GM18502 (cell line): ENCODE results near the gene BARD1.
"Not testable (repeated sequence)": the region's sequence is repeated elsewhere in the genome, so short reads cannot be mapped to it uniquely, and the experiment has no call there.

Experiments
- ATAC-seq: cut with Tn5 transposase; IDR thresholded peaks from one replicate; pipeline ENCODE4 v1.9.1; 2021; ENCODE audit warnings: mild to moderate bottlenecking; ENCODE audit not compliant: unreplicated experiment, poor library complexity

Gene BARD1

DNA sequence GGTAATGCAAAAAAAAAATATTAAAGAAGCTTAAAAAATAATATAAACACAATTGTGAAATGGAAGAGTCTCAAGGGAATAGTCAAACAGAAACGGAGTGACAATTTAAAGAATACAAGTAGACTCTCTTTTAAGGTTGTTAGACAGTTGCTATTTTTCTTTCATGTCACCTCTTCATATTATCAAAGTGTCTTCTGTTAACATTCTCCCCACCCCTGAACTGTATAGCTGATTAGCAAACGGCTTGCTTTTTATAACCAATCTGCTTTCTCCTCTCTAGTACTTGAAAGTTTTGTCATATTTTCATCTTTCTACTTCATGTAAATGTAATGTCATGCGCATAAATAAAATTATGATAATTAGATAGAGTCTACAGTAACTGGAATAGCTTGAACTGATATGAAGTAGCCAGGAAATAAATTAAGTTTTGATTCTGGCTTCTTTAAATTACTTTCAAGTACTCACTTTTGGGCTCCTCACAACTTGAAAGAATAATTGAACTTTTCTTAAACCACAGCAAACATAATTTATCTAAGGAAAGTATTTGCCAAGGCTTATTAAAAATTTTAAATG, 37.0 kb downstream of the BARD1 start:
- ATAC-seq, result no peak

DNA sequence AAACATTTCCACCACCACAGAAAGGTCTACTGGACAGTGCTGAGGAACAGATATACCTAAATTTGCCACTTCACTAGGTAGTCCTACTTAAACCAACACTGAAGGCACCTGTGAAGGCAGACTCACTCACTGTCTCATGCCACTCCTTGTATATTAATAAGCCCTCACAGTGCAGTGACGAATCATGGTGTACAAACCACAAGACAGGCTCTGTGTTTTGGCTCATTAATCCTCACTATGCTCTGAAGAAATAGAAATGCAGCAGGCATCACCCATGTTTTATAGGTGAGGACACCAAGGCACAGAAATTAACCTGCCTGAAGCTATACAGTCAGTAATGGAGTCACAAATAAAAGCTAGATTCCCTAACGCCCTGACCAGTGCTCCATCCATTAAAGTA, 44.3 kb downstream of the BARD1 start:
- no peak for ATAC-seq

DNA sequence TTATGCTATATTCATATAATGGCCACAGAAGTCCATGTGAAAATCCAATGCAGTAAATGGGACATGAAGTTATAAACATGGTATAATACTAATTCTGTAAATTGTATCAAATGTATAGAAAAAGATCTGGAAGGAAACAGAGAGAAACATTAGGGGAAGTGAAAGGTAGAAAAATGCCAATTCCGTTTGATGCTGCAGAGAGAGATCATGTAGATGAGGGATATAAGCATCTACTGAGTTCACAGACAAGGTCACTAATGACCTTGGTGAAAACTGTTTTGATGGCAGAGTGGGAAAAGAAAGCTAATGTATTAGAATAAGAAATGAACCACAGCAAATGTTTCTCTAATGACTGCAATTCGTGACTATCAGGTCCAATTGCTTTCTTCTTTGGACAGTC, 56.0 kb downstream of the BARD1 start:
- no peak for ATAC-seq

- peak; percentile 38 for ATAC-seq
These were observed 59.0 kb downstream of the BARD1 start for GRCh38 chr2:214750529-214750928.

DNA sequence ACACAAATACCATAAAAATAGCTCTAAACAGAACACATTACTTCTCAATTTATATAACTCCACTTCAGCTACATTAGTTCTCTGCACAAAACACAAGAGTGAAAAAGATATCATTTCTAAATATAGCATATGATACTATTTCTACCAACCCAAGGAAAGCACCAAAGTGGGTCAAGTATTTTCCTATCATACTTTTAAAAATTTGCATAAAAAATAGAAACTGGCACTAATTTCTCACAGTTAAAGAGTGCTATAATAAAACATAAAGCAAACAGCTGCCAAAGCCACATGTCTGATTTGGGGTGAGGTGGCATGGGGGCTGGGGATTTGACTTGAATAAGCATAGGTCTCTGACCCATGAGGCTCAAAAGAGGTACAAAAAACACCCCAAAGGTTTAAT, 61.5 kb downstream of the BARD1 start:
- peak; percentile 61 for ATAC-seq

- no peak for ATAC-seq
These were observed 67.4 kb downstream of the BARD1 start for GRCh38 chr2:214742119-214742518.

DNA sequence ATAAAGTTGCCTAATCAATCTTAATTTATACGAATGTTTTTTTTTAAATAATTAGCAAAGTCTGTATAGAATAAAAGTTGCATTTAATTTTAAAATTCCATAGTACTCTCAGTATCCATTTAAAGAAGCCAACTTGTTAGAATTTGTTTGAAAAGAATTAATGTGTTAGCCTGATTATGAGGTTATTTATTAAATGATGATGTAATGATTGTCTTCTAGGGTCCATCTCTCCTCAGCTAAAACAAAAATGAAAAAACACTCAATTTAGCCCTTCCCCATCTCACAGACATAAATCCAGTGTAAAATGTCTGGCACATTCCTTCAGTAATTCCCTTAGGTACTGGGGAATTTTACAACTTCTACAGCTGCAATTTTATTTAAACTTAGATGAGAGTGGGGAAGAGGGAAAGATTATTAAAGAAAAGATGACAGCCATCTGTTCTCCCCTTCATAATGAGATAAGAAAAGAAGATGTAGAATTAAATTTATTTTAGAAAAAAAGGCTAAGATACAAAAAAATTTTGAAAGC, 68.6 kb downstream of the BARD1 start:
- ATAC-seq, result no peak

DNA sequence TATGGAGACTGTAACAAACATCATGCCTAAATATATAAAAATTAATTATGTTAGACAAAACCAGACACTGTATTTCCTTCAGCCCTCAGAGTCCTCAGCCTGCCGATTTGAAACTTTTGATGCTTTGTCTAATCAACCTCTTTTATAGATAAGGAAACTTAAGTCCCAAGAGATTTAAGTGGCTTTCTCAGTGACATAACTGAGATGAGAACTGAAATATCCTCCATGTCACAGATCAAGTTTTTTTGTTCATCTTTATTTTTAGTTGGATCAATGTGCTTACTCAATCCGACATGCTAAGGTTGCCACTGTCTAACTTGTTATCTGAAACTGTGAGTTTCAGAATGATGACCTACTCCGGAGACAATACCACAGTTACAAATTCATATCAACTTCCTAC, 72.3 kb downstream of the BARD1 start:
- peak; percentile 98 for ATAC-seq

DNA sequence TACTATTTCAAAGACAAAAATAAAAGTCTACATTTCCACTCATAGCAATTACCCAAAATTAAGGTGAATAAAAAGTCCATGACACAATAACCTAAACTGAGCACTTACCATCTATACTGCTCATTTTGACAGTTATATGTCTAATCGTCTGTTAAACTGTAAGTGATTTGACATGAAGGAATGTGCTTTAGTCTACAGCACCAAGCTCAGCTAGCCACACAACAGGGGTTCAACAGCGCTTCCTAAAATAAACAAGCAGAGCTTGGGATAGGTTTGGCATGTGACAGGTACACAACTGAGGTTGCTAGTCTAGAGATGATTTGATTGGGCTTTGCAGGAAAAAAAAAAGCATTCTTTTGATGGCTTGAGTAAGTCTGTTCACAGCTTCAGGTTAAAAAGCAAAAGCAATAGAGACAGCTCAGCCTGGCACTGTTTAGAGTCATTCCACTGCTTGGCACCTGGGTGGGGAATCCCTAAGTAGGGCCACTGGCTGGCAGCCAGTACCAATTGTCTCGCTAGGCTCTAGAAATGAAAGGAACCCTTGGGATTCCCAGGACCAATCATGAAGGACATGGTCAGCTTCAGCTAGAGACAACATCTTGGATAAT, 78.6 kb downstream of the BARD1 start:
- peak; percentile 72 for ATAC-seq

DNA sequence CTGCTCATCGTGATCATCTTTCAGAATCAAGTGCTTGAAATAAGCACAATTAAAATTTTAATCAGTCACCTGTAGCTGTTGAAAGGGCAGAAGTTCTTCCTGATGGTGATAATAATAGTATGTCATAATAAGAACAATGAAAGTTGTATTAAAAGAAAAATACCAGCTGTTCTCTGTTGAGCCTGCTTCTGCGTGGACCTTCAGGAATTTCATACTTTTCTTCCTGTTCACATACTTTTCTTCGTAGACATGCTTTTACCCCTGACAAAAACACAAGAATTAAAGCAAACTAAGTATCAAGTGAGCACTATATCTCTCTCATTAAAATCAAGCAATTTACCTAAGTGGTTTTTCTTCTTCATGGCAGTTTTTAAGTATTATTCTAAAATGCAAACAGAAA, 79.2 kb downstream of the BARD1 start:
- no peak for ATAC-seq

DNA sequence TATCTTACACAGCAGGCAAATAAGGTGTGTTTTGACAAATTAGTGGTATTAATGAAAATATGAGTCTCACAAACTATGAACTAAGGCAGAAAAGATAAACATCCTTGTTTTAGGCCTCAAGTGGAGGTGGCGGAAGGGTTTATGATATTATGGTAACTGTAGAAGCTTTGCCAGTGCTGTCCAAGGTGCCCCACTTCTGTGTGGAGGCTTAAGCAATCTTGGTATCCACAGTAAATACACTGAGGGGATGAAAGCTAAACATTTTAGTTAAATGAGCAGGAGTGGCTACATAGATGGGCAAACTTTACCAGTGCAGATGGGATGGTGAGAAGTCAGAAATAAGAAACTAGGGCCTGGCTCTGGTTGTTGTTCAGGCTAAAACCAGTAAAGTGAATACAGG, 84.7 kb downstream of the BARD1 start:
- ATAC-seq, result no peak

DNA sequence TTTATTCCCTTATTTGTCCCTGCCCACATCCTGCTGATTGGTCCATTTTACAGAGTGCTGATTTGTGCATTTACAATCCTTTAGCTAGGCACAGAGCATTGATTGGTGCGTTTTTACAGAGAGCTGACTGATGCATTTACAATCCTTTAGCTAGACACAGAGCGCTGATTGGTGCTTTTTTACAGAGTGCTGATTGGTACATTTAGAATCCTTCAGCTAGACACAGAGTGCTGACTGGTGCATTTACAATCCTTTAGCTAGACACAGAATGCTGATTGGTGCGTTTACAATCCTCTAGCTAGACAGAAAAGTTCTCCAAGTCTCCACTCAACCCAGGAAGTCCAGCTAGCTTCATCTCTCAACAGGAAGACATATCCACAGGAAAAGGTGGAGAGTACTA, 91.6 kb downstream of the BARD1 start:
- ATAC-seq, result not testable (repeated sequence)

DNA sequence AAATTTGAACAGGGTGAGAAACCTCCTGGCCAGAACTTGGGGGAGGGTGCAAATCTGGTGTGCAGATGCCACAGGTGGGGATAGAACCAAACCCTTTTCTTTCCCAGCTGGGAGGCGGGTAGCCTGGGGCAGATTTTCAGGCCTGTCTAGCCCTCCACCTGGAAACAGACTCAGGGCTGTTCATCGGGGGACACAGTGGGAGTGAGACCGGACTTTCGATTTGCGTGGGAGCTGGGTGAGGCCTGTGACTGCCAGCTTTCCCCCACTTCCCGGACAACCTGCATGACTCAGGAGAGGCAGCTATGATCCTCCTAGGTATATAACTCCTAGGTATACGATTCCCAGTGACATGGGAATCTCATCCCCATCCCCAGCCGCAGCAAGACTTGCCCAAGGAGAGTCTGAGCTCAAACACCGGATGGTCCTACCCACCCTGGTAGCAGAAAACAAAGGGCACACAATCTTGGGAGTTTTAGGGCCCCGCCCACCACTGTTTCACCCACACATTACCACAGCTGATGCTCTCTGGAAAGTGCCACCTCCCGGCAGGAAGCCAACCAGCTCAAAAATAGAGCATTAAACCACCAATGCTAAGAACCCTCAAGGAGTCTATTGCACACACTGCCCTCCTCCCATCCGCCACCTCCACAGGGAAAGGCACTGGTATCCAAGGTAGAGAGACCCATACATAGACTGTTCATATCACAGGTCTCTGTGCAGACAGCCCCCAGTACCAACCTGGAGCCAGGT, 92.5 kb downstream of the BARD1 start:
- no peak for ATAC-seq

DNA sequence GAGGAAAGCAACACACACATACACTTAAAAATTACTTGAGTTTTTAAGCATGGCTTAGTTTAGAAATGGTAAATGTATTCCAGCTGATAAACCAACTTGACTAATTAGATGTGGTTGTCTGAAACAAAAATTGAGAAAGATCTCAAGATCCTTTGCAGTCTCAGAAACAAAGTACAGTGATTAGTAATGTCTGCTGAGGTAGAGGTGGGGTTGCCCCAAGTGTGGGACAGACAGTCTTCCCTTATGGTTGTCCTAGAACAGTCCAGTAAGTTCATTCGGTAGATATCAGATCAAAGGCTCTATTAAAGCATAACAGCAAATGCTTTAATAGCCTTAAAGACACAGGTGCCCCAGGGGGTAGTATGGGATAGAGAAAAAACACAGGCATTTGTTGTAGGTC, 94.5 kb downstream of the BARD1 start:
- no peak for ATAC-seq

DNA sequence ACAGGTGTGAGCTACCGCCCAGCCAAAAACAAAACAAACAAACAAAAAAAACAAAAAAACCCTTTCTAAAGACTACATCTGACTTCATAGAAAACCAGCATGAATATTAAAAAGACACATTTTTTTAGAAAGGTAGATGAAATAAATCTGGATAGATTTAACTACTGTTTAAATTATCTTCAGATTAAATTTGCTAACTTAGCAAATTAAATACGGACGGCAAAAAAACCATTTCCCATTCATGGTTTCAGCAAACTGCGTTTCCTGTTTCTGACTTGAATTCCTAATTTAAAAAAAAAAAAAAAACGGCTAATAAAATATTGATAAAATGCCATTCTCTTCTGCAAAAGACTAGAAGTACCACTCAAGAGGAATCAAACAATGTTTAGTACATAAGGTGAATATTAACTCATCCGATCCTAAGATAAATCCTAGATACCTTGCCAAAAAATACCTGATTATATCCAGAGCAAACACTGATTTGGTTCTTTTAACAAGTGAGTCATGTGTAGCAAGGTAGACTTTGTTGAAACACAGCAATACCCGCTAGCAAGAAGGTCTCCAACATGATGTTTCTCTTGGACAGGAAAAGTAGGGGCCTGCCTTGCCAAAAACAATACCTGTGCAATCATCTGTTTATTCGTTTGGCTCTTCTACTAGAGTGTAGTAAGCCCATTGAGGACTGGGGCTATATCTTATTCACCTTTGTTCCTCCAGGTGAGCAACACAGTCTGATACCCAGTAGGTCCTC, 96.2 kb downstream of the BARD1 start:
- ATAC-seq, result no peak

DNA sequence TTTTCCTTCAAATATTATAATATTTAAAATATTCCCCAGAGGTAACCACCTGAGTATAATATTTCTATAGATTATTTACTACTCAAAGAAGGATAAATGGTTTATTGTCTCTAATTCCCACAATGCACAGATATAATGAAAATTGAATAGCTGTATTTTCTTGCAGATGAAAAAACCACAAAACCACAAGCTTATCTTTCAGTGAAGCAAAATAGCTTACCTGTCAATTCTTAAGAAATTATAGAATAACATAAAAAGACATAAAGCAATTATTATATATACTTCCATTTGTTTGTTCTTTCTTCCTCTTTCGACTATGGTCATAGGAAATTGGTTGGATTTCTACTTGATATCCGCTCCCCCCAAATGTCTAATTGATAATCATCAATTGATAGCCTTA, 98.8 kb downstream of the BARD1 start:
- no peak for ATAC-seq

DNA sequence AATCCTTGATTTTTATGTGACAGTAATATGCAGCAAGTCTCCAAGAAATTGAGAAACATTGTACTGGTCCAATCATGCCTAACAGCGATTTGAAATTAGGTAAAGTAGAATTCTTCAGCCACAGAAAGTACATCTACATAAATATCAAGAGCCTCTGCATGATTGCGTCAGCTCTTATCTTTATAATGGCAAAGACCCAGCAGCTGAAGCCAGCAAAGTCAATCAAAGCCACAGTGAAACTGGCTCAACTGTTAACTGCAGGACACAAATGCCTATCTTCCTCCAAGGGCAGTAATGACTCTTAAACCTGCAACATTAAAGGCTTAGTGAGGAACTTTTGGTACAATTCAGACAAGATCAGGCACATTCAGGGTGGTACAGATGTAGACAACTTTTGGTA, 102.5 kb downstream of the BARD1 start:
- ATAC-seq, result no peak

- ATAC-seq, result no peak
These were observed 110.2 kb downstream of the BARD1 start for GRCh38 chr2:214699236-214699635.

- ATAC-seq, result no peak
These were observed 112.8 kb downstream of the BARD1 start for GRCh38 chr2:214696681-214697080.

GRCh38 chr2:214695789-214696188, 113.7 kb downstream of the BARD1 start:
- ATAC-seq, result no peak

GRCh38 chr2:214683557-214683956, 125.9 kb downstream of the BARD1 start:
- peak; percentile 73 for ATAC-seq
